HG03520 (cell line): ENCODE results near the gene FAM110C.
"Not testable (repeated sequence)": the region's sequence is repeated elsewhere in the genome, so short reads cannot be mapped to it uniquely, and the experiment has no call there.

Experiments
- ATAC-seq: cut with Tn5 transposase; IDR thresholded peaks from one replicate; pipeline ENCODE4 v1.9.1; 2021; ENCODE audit warnings: mild to moderate bottlenecking, moderate library complexity; ENCODE audit not compliant: unreplicated experiment

FAM110C gene, protein sequence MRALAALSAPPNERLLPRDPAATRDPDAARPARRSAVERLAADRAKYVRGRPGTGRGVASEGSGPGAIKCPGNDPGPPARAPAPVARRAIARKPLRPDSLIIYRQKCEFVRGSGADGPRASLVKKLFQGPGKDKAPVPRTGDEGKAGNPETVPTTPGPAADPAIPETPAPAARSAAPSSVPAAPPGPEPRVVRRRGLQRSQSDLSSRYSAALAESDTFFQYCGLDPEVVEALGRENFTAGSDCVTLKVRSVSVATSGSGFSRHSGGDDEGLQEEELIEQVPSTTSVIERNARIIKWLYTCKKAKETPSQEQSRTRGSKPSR

GRCh38 chr2:46471-47345 is at the start of gene FAM110C:
Gene FAM110C, minus strand, starts transcription at chr2:46505. Its CDS starts 120 bp downstream, at chr2:46385.
- no peak for ATAC-seq

DNA sequence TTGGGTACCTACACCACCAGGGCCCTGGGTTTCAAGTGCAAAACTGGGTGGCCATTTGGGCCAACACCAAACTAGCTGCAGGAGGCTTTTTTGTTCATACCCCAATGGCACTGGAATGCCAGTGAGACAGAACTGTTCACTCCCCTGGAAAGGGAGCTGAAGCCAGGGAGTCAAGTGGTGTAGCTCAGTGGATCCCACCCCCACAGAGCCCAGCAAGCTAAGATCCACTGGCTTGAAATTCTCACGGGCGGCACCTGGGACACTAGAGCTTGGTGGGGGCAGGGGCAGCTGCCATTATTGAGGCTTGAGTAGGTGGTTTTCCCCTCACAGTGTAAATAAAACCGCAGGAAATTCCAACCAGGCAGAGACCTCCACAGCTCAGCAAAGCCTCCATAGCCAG is 46.0 kb upstream of the FAM110C start:
- no peak for ATAC-seq

- ATAC-seq: no peak
Measured at GRCh38 chr2:90645-91312, 44.5 kb upstream of the FAM110C start.

- no peak for ATAC-seq
Measured at GRCh38 chr2:85761-86160, 39.5 kb upstream of the FAM110C start.

DNA sequence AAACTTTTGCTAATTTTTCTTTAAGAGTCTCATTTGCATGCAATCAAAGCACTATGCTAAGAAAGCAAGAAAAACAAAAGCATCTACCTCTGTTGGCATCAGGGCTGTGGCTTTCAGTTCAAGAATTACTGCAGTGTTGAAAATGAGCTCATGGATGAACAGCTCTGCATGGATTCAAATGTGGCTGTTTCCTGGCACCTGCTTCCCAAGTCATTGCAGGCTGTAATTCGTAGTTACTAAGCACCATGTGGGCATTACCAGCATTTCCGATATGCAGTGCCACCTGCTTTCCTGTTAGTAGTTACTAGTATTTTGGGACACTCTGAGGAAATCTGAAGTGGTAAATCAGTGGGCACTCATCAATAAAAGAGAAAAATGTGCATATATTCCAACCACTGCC is 37.8 kb upstream of the FAM110C start:
- ATAC-seq: no peak

DNA sequence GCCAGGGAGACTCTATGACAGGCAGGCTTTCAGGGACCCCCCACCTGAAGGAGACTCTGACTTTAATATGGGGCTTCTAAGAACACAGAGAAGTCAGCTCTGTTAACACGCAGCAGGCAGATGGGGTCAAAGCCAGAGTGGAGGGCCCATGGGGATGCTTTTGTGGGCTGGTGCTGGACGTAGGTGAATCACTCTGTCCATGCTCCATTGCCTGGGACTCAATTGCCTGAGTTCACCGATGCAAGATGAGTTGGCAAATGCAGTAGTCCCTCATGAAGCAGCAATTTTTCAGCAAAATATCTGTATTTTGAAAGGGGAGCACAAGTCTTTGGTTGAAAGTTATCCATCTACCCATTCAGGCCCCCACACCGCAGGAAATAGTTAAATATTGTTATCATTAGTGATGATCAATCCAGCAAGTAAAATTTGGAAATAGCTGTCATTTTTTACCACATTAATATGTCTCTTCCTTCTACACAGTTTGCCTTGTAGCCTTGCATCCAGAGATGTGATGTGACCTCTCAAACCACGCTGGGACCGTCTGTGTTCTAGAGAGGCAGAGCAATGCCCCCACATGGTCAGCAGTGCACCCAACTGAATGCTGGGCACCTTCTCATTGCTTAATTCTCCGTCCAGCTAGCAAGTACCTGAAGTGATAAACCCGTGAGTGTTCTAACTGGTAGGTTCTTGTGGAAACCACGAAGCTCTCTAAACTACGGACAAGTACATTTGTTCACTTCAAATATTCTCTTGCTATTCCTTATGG is 34.8 kb upstream of the FAM110C start:
- no peak for ATAC-seq

DNA sequence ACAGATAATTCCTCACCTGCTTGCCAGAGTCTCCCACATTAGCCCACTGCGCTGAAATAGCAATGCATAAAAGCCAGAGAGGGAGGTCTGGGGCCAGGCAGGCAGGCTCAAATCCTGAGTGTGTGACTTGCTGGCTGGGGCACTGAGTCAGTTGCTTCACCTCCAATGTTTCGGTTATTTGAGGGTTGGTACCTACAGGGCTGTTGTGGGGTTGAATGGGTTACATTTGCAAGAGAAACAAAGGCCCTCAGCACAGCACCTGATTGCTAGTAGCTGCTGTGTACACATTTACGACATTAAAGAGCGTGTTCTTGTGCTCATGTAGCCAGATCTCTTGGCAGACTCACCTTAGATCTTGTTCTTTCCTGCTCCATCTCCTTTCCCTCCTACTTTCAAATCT is 34.1 kb upstream of the FAM110C start:
- ATAC-seq: no peak

GRCh38 chr2:71309-72035 is 25.2 kb upstream of the FAM110C start:
- no peak for ATAC-seq

DNA sequence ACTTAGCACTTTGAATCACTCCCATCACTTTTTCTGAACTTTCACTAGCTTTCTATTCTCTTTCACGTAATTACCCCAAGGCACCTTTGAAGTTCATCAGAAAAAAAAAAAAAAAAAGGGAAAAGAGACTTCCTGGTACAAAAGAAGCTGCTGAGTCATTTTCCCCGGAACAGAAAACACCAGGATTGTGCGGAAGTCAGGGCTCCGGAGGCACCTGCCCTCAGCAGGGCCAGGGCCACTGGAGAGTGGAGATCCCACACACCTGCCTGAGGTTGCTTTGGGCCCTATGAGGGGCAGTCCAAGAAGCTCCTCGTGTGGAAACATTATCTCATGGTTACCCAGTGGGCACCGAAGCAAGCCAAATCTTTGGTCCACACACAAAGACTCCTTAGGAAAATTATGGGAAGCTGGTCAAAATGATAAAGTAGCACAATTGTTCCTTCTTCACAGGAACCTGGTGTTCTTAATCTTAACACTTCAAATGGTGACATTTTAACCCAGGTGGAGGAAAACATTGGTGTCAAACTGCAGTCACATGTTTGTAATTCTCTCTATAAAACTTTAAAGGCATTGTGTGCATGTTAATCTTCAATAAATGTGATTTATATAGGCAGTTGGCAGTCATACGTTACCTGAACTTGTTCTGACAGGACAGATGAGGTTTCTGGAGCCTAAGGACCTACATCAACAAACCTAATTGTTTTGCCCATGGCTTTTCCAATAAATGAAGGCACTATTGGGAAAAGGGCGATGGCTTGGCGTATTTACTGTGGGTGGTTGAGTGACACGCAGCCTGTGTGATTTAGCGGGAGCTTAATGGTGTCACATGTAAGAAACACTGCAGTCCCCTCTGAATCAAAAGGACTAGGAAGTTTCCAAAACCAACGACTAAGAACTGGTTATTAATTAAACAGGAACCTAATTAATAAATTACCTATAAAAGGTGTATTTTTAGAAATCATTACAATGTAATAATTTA is 23.4 kb upstream of the FAM110C start:
- ATAC-seq: no peak

DNA sequence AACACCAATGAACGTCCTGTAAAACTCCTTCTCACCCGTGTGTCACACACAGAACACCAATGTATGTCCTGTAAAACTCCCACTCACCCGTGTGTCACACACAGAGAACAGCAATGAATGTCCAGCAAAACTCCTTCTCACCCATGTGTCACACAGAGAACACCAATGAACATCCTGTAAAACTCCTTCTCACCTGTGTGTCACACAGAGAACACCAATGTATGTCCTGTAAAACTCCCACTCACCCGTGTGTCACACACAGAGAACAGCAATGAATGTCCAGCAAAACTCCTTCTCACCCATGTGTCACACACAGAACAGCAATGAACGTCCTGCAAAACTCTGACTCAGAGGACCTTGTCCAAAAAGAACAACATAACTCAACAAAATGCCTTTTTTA is 22.3 kb upstream of the FAM110C start:
- not testable (repeated sequence) for ATAC-seq

- no peak for ATAC-seq
Measured at GRCh38 chr2:66853-67252, 20.5 kb upstream of the FAM110C start.

DNA sequence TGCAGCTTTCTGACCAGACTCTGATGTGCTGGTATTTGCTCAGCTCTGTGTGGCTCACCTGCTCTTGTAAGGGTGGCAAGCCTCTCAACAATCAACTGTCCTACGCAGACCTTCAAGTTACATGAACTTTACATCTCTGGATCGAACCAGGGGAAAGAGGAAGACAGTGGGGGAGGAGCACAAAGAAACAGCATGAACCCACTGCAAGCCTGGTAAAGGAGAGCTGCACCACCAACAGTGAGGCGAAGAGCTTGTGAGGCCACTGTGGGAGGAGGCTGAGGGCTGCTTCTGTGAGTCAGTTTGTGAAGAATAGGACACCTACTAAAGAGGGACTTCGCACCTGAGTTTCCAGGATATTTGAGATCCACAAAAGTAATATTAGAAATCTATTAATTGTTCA is 18.8 kb upstream of the FAM110C start:
- ATAC-seq: no peak

DNA sequence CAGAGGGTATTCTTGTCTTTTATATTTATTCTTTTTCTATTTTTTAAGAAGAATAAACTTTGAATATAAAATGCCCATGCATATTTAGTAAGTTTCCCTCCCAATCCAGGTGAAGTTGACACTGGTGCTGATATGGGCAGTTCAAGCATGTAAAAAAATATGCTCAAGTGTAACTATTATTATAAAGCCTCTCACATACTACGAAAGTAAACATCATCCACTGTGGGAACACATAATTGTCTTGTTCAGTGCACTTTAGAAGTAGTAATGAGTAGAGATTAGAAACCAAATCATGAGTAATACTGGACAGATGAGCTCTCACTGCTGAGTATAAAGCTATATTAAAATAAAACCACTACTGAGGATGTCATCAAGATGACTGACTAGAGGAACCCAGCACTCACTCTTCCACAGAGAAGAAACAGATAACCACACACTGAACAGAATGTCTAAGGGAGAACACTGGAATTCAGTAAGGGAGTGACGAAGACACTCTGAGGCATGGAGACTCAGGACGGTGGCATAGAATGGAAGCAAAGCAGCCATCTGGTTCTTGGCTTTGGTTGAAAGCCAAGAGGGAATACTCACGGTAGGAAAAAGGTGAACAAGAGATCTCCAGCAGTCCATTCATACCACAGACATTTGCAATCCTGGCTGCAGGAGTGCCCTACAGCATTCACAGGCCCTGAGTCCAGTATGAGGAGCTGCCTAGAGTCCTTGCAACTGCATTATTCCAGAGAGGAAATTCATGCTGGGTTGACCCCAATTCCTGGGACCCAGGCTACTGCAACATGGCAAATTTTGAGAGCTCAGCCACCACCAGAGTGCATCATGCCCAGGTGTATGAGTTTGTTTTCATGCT is 9.5 kb upstream of the FAM110C start:
- ATAC-seq: no peak

- no peak for ATAC-seq
Measured at GRCh38 chr2:51613-52012, 5.3 kb upstream of the FAM110C start.

- ATAC-seq: no peak
Measured at GRCh38 chr2:47737-48136, 1.4 kb upstream of the FAM110C start.

GRCh38 chr2:47346-47725 is 1.0 kb upstream of the FAM110C start:
- no peak for ATAC-seq

- no peak for ATAC-seq
Measured at GRCh38 chr2:46131-46470, 204 bp downstream of the FAM110C start.
